Endothelial cell of umbilical vein (primary cell): Measurements from ENCODE around the gene MRNIP. TPM values are rescaled to one million over a fixed set of nuclear protein-coding genes. Genes with fewer than 3 reads are reported as not detected.

Experiments
- BruUV-seq: library from RNA; stranded (reverse); fragments of 400-500 nt; replicated peaks from 2 replicates; lab custom pipeline; 2021; lab: Mats Ljungman, UMichigan
- CTCF ChIA-PET: fragments of 300-600, 350-600 bp; sonication (Branson Sonifier 250); formaldehyde crosslinking; loops from one replicate; lab custom pipeline; 2021; ENCODE audit warnings: antibody characterized with exemption, inconsistent platforms; lab: Charles Lee
- POLR2A ChIA-PET: fragments of 300-600, 350-600 bp; sonication (Branson Sonifier 250); formaldehyde crosslinking; loops from one replicate; lab custom pipeline; 2021; ENCODE audit warnings: antibody characterized with exemption, inconsistent platforms; lab: Charles Lee
- DNase-seq: peaks from one replicate; pipeline ENCODE4 v3.0.0-alpha.2; 2011; ENCODE audit warnings: low read depth, low spot score
- FAIRE-seq: peaks from 2 replicates; lab custom pipeline; 2011; peaks lifted over from hg19 to GRCh38; lab: Jason Lieb, UNC
- H2AFZ ChIP-seq: 2 replicates; pipeline ENCODE4 v1.6.0; 2012; ENCODE audit warnings: low read depth, low read length, control low read depth, inconsistent platforms
- H3K27ac ChIP-seq: 2 replicates; pipeline ENCODE4 v1.5.1; 2011; ENCODE audit warnings: low read depth, mild to moderate bottlenecking, control low read depth, low read length, moderate library complexity; ENCODE audit not compliant: insufficient read depth
- H3K27me3 ChIP-seq, 2 experiments: 2 replicates each; pipeline versions ENCODE4 v1.6.0 to v1.6.1; 2011; ENCODE audit warnings: low read length in 2 of 2, mixed read lengths in 1 of 2; ENCODE audit not compliant: control insufficient read depth in 2 of 2, insufficient read depth in 2 of 2
- H3K36me3 ChIP-seq, 2 experiments: 2 replicates in 1 of 2; 3 replicates in 1 of 2; pipeline ENCODE4 v1.5.1; 2011; ENCODE audit warnings: low read length in 2 of 2, mild to moderate bottlenecking in 1 of 2, moderate library complexity in 1 of 2; ENCODE audit not compliant: control insufficient read depth in 2 of 2, insufficient read depth in 2 of 2; ENCODE audit errors: extremely low read depth in 1 of 2
- H3K4me1 ChIP-seq: 3 replicates; pipeline ENCODE4 v1.5.1; 2011; ENCODE audit warnings: mild to moderate bottlenecking, low read length; ENCODE audit not compliant: control insufficient read depth, insufficient read depth; ENCODE audit errors: extremely low read depth
- H3K4me2 ChIP-seq: 2 replicates; pipeline ENCODE4 v1.6.1; 2011; ENCODE audit warnings: low read length, control low read depth, mixed read lengths; ENCODE audit not compliant: insufficient read depth
- H3K4me3 ChIP-seq, 3 experiments: fragments of 200-600 bp in 1 of 3; sonication (generic), shearing (Covaris generic) in 1 of 3; replicated peaks in 1 of 3; 2 replicates each; pipeline ENCODE4 v1.5.1; 2011 to 2016; ENCODE audit warnings: control low read depth in 3 of 3, low read length in 3 of 3, mild to moderate bottlenecking in 2 of 3, inconsistent platforms in 1 of 3, low read depth in 1 of 3, moderate library complexity in 1 of 3; ENCODE audit not compliant: insufficient read depth in 1 of 3
- H3K79me2 ChIP-seq: 2 replicates; pipeline ENCODE4 v1.6.0; 2012; ENCODE audit warnings: low read length, inconsistent platforms; ENCODE audit not compliant: control insufficient read depth, insufficient read depth
- H3K9ac ChIP-seq: replicated peaks from 2 replicates; pipeline ENCODE3; 2011; ENCODE audit warnings: low read length, control low read depth; ENCODE audit not compliant: insufficient read depth; ENCODE audit errors: extremely low read depth
- H3K9me1 ChIP-seq: replicated peaks from 3 replicates; pipeline ENCODE4 v1.6.0; 2011; ENCODE audit warnings: mild to moderate bottlenecking, low read length; ENCODE audit not compliant: control insufficient read depth, insufficient read depth; ENCODE audit errors: extremely low read depth
- H3K9me3 ChIP-seq: replicated peaks from 2 replicates; pipeline ENCODE4 v1.5.1; 2012; ENCODE audit warnings: low read length, inconsistent platforms; ENCODE audit not compliant: control insufficient read depth, insufficient read depth
- H4K20me1 ChIP-seq: replicated peaks from 2 replicates; pipeline ENCODE3; 2011; ENCODE audit warnings: mild to moderate bottlenecking, low read length; ENCODE audit not compliant: control insufficient read depth, insufficient read depth; ENCODE audit errors: extremely low read depth
- FOS ChIP-seq: IDR thresholded peaks from 2 replicates; pipeline ENCODE4 v1.6.1; 2011; ENCODE audit warnings: mild to moderate bottlenecking, low read length, moderate library complexity, borderline replicate concordance; ENCODE audit not compliant: insufficient read depth
- JUN ChIP-seq: IDR thresholded peaks from 2 replicates; pipeline ENCODE4 v1.6.1; 2011; ENCODE audit warnings: borderline replicate concordance, low read depth; ENCODE audit not compliant: insufficient read length, insufficient read depth
- MYC ChIP-seq: IDR thresholded peaks from one replicate; pipeline ENCODE4 v1.6.1; 2011; ENCODE audit warnings: mild to moderate bottlenecking, low read depth, low read length
- POLR2A ChIP-seq: IDR thresholded peaks from 2 replicates; pipeline ENCODE4 v1.6.1; 2012; ENCODE audit warnings: low read depth, mild to moderate bottlenecking, control low read depth, low read length
- POLR2AphosphoS5 ChIP-seq: IDR thresholded peaks from 2 replicates; pipeline ENCODE4 v1.6.1; 2012; ENCODE audit warnings: low read depth, mild to moderate bottlenecking, control low read depth, low read length, moderate library complexity; ENCODE audit not compliant: insufficient read depth
- dilution Hi-C: fragments of 300-500 bp; cut with MboI; formaldehyde crosslinking; loops from one replicate; pipeline ENCODE4 v1.15.0; 2019; ENCODE audit warnings: low sequenced_read_pairs; ENCODE audit not compliant: extremely low pct_ligation_motif_present
- intact Hi-C: fragments of 100-400 bp; cut with micrococcal nuclease; formaldehyde crosslinking; loops from one replicate; pipeline ENCODE4 v1.10.0; 2022
- polyA plus RNA-seq, 4 experiments: library from polyadenylated mRNA; depleted of rRNA in 3 of 4; stranded (reverse) in 3 of 4; unstranded in 1 of 4; fragments of >200 nt; gene quantifications; 2 replicates each; pipeline versions ENCODE4 v1.2.1 to v1.2.3, GENCODE V29; 2011 to 2012; ENCODE audit warnings: missing spikeins in 1 of 4
- total RNA-seq: library from RNA; stranded (reverse); gene quantifications from 2 replicates; pipeline ENCODE4 v1.2.3, GENCODE V29; 2021
- TF ChIP-seq, protein P1 (sequence below), 2 donors: IDR thresholded peaks; 1 replicate in 1 of 2; 2 replicates in 1 of 2; pipeline ENCODE4 v1.5.1; 2011; ENCODE audit warnings: low read length in 2 of 2, mild to moderate bottlenecking in 2 of 2, moderate library complexity in 2 of 2, control low read depth in 1 of 2, inconsistent platforms in 1 of 2, low read depth in 1 of 2; ENCODE audit not compliant: insufficient read depth in 1 of 2; ENCODE audit errors: extremely low read depth in 1 of 2

Gene MRNIP
- total and polyA plus RNA-seq, 2 donors (not counting 3 experiments of a cell fraction or from before 2014, with no cell fraction given): 17.1 to 19.1 TPM

DNA sequence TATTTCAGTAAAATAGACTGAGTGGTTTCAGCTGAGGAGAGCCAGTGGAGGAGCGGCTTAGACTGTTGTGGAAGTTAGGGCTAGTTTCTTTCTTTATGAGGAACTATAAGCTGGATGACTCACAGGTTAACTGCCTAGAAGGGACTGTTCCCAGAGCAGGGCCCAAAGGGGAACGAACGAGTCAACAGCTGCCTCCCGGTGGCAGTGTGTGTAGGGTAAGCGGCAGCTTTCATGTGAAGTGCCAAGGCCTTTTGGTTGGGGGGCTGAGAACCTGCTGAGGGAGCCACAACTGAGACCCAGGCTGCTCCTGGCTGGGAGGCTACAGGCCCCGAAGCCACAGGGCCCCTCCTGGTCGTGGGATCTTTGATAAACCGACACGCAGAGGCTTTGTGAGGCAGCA lies 30.9 kb downstream of the MRNIP start:
- Histone ChIP-seq H3K4me1 (peaks cover 5% of the 10 kb centered on the region), H3K27me3 (no peaks in the 10 kb centered on the region), H3K4me3 (no peak overlapping the region), H3K9me3 (no peaks in the 10 kb centered on the region), H2AFZ (no peak overlapping the region), H3K36me3 (peaks cover 34 to 70% of the 10 kb centered on the region in 2 experiments), H4K20me1 (peaks cover 5% of the 10 kb centered on the region), H3K4me2 (no peak overlapping the region), H3K9me1 (no peaks in the 10 kb centered on the region), H3K9ac (no peak overlapping the region), H3K79me2 (peaks cover 36% of the 10 kb centered on the region), H3K27ac (no peak overlapping the region)
- TF ChIP-seq JUN: peak; percentile 23
- TF ChIP-seq FOS: peak; percentile 63
- TF ChIP-seq POLR2AphosphoS5: no peak
- DNase-seq (peak; percentile 46), FAIRE-seq (peak; percentile 18)
- dilution Hi-C loops: no loop called here
- ChIA-PET CTCF (interaction anchor here (1.0 to 1.3 kb wide), 3 partner anchors 10 to 65 kb away, joined by 3 to 8 read pairs (median 3); no protein-coding TSS in a partner anchor), POLR2A (no interaction called here)
- intact Hi-C loops: no loop called here
- no TSS peak for BruUV-seq

DNA sequence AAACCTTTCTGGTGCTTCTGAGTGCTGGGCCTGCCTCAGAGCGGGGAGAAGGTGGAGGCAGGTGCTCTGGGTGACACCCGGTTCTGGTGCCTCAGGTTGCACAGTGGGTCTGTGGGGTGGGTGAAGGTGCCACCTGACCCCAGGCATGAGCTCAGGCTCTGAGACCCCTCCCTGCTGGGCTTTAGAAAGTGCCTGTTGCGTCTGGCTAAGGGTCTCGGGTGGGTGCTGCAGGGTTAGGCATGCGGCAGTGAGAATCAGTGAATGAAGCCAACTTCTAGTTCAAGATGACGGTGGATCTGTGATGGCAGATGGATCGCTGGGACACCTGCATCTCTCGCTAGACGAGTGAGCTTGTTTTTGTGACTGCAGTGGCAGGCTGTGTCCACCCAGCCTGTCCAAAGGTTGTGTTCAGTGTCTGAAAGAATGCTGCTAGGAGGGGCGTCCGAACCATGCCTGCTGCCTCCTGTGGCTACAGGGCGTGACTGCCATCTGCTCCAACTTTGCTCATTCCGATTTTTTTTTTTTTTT lies 32.9 kb downstream of the MRNIP start:
- Histone ChIP-seq H3K4me2 (no peak overlapping the region), H3K4me1 (peaks cover 14% of the 10 kb centered on the region), H2AFZ (no peak overlapping the region), H3K79me2 (peaks cover 56% of the 10 kb centered on the region), H4K20me1 (peaks cover 10% of the 10 kb centered on the region), H3K27me3 (no peaks in the 10 kb centered on the region), H3K9me1 (no peaks in the 10 kb centered on the region), H3K9me3 (no peaks in the 10 kb centered on the region), H3K36me3 (peaks cover 31 to 58% of the 10 kb centered on the region in 2 experiments), H3K27ac (no peak overlapping the region), H3K4me3 (no peak overlapping the region), H3K9ac (no peak overlapping the region)
- DNase-seq (no peak), FAIRE-seq (no peak)
- intact Hi-C loops: no loop called here
- CTCF ChIA-PET: interaction anchor here (1.6 kb wide), 1 partner anchor 24 kb away, joined by 8 read pairs; no protein-coding TSS in a partner anchor
- POLR2A ChIA-PET: no interaction called here
- BruUV-seq: no TSS peak
- TF ChIP-seq, protein P1, sequence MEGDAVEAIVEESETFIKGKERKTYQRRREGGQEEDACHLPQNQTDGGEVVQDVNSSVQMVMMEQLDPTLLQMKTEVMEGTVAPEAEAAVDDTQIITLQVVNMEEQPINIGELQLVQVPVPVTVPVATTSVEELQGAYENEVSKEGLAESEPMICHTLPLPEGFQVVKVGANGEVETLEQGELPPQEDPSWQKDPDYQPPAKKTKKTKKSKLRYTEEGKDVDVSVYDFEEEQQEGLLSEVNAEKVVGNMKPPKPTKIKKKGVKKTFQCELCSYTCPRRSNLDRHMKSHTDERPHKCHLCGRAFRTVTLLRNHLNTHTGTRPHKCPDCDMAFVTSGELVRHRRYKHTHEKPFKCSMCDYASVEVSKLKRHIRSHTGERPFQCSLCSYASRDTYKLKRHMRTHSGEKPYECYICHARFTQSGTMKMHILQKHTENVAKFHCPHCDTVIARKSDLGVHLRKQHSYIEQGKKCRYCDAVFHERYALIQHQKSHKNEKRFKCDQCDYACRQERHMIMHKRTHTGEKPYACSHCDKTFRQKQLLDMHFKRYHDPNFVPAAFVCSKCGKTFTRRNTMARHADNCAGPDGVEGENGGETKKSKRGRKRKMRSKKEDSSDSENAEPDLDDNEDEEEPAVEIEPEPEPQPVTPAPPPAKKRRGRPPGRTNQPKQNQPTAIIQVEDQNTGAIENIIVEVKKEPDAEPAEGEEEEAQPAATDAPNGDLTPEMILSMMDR (IDR thresholded peaks at IDR 0.05; ENCODE audit: extremely low read depth in 1 of 2, insufficient read depth in 1 of 2, low read depth in 1 of 2, low read length in 2 of 2): no peak
- TF ChIP-seq MYC (no peak), POLR2A (no peak), FOS (no peak), JUN (no peak)
- dilution Hi-C loops: no loop called here
